GM23338 (cell line): Measurements from ENCODE around the gene GPRC5C. TPM values are rescaled to one million over a fixed set of nuclear protein-coding genes. Genes with fewer than 3 reads are reported as not detected.
A peak's percentile ranks its signal among the peaks of the same experiment; 100 is the strongest.

Experiments used
- ATAC-seq: fragments of 200-7000 bp; cut with Tn5 transposase; 3 replicates; pipeline ENCODE4 v1.9.1; 2020
- DNase-seq: peaks from one replicate; pipeline ENCODE4 v3.0.0-alpha.2; 2015; ENCODE audit warnings: low spot score
- H2AFZ ChIP-seq: fragments of 200-600 bp; sonication (generic); 2 replicates; pipeline ENCODE4 v1.8.0; 2016; ENCODE audit warnings: antibody characterized with exemption, mild to moderate bottlenecking, moderate library complexity
- H3F3A ChIP-seq: fragments of 200-600 bp; sonication (generic); replicated peaks from 2 replicates; pipeline ENCODE4 v1.8.0; 2017; ENCODE audit warnings: antibody characterized with exemption, mixed run types, low read depth
- H3K27ac ChIP-seq: fragments of 200-600 bp; sonication (generic); 2 replicates; pipeline ENCODE4 v1.6.1; 2016; ENCODE audit warnings: low read depth
- H3K27me3 ChIP-seq: fragments of 200-600 bp; sonication (generic); 2 replicates; pipeline ENCODE4 v1.8.0; 2016; ENCODE audit warnings: mild to moderate bottlenecking, mixed run types, moderate library complexity; ENCODE audit not compliant: insufficient read depth
- H3K36me3 ChIP-seq: fragments of 200-600 bp; sonication (generic); 2 replicates; pipeline ENCODE4 v1.8.0; 2016; ENCODE audit warnings: mild to moderate bottlenecking; ENCODE audit not compliant: insufficient read depth
- H3K4me1 ChIP-seq: fragments of 200-600 bp; sonication (generic); 2 replicates; pipeline ENCODE4 v1.8.0; 2016; ENCODE audit warnings: mild to moderate bottlenecking, moderate library complexity; ENCODE audit not compliant: insufficient read depth
- H3K4me2 ChIP-seq: fragments of 200-600 bp; sonication (generic); 2 replicates; pipeline ENCODE4 v1.7.1; 2017; ENCODE audit warnings: mixed run types
- H3K4me3 ChIP-seq: fragments of 200-600 bp; sonication (generic); 2 replicates; pipeline ENCODE4 v1.6.1; 2016; ENCODE audit warnings: mixed run types
- H3K79me2 ChIP-seq: fragments of 200-600 bp; sonication (generic); replicated peaks from 2 replicates; pipeline ENCODE4 v1.8.0; 2017; ENCODE audit warnings: mild to moderate bottlenecking; ENCODE audit not compliant: insufficient read depth
- H3K9me2 ChIP-seq: fragments of 200-600 bp; sonication (generic); 2 replicates; pipeline ENCODE4 v1.8.0; 2017; ENCODE audit not compliant: insufficient read depth
- H4K20me1 ChIP-seq: fragments of 200-600 bp; sonication (generic); replicated peaks from 2 replicates; pipeline ENCODE4 v1.8.0; 2017; ENCODE audit warnings: mild to moderate bottlenecking; ENCODE audit not compliant: insufficient read depth
- H3K27ac Mint-ChIP-seq: 2 replicates; pipeline ENCODE4 v1.8.0; 2020; ENCODE audit warnings: inconsistent platforms, mild to moderate bottlenecking, moderate library complexity, mixed read lengths
- H3K27me3 Mint-ChIP-seq: 3 replicates; pipeline ENCODE4 v1.8.0; 2022; ENCODE audit warnings: low read depth, mild to moderate bottlenecking, moderate library complexity, mixed read lengths, inconsistent platforms; ENCODE audit not compliant: insufficient read depth, poor library complexity
- H3K36me3 Mint-ChIP-seq: 3 replicates; pipeline ENCODE4 v1.8.0; 2021; ENCODE audit warnings: low read depth, mild to moderate bottlenecking, inconsistent platforms, moderate library complexity, mixed read lengths
- H3K4me1 Mint-ChIP-seq: 3 replicates; pipeline ENCODE4 v1.8.0; 2020; ENCODE audit warnings: mild to moderate bottlenecking, inconsistent platforms, mixed read lengths
- H3K4me3 Mint-ChIP-seq: 3 replicates; pipeline ENCODE4 v1.8.0; 2021; ENCODE audit warnings: moderate library complexity, mild to moderate bottlenecking, inconsistent platforms, mixed read lengths
- H3K9me3 Mint-ChIP-seq: 3 replicates; pipeline ENCODE4 v1.8.0; 2020; ENCODE audit warnings: moderate library complexity, mild to moderate bottlenecking, inconsistent platforms, mixed read lengths
- ETS1 ChIP-seq: IDR thresholded peaks from 2 replicates; pipeline ENCODE4 v1.6.1; 2016; ENCODE audit warnings: antibody characterized with exemption
- EZH2 ChIP-seq: fragments of 200-600 bp; sonication (generic); IDR thresholded peaks from one replicate; pipeline ENCODE4 v1.8.0; 2017; ENCODE audit warnings: antibody characterized with exemption, mild to moderate bottlenecking, low read depth; ENCODE audit not compliant: unreplicated experiment
- EZH2phosphoT487 ChIP-seq: fragments of 200-600 bp; sonication (generic); IDR thresholded peaks from one replicate; pipeline ENCODE4 v1.8.1; 2018; ENCODE audit warnings: antibody characterized with exemption; ENCODE audit not compliant: unreplicated experiment
- JUNB ChIP-seq: IDR thresholded peaks from one replicate; pipeline ENCODE4 v1.6.1; 2016; ENCODE audit warnings: antibody characterized with exemption; ENCODE audit not compliant: unreplicated experiment
- POLR2AphosphoS5 ChIP-seq: IDR thresholded peaks from 2 replicates; pipeline ENCODE4 v1.6.1; 2016; ENCODE audit warnings: antibody characterized with exemption, low read depth
- REST ChIP-seq: IDR thresholded peaks from one replicate; pipeline ENCODE4 v1.6.1; 2018; ENCODE audit warnings: antibody characterized with exemption; ENCODE audit not compliant: unreplicated experiment
- STAT1 ChIP-seq: IDR thresholded peaks from one replicate; pipeline ENCODE4 v1.6.1; 2016; ENCODE audit warnings: antibody characterized with exemption; ENCODE audit not compliant: unreplicated experiment
- ZNF331 ChIP-seq: fragments of 250-450 bp; sonication (Bioruptor Pico); IDR thresholded peaks from 2 replicates; pipeline ENCODE4 v1.5.0; 2020; ENCODE audit warnings: low read depth, mild to moderate bottlenecking, moderate library complexity
- ZNF462 ChIP-seq: fragments of 250-450 bp; sonication (Bioruptor Pico); IDR thresholded peaks from 2 replicates; pipeline ENCODE4 v1.5.0; 2020; ENCODE audit warnings: mild to moderate bottlenecking, moderate library complexity
- polyA plus RNA-seq: library from polyadenylated mRNA; unstranded; fragments of >200 nt; fragmentation: Nextera tagmentation; extraction: Ambion mirVana; gene quantifications from 2 replicates; pipeline ENCODE4 v1.2.1, GENCODE V29; 2016
- total RNA-seq: library from RNA; depleted of rRNA; stranded (reverse); fragments of >200 nt; shearing (Covaris generic); gene quantifications from 2 replicates; pipeline ENCODE4 v1.2.3, GENCODE V29; 2014

The GPRC5C gene
- total and polyA plus RNA-seq, 2 experiments from 2014 or later: 9.0 to 22.4 TPM

- peaks cover 30% of the 10 kb centered on the region for H3K4me1 Mint-ChIP-seq
- no peaks in the 10 kb centered on the region for H3K36me3 ChIP-seq
- TF ChIP-seq ZNF331 (CRISPR knock-in tag) (no peak), STAT1 (no peak), EZH2 (no peak), POLR2AphosphoS5 (no peak), ZNF462 (CRISPR knock-in tag) (no peak), ETS1 (no peak), EZH2phosphoT487 (no peak), REST (no peak), JUNB (no peak)
- H3K4me2 ChIP-seq: peak overlapping the region; percentile 40; the same call in 1 of the 2 replicates
- DNase-seq (no peak), ATAC-seq (no peak)
- H3K79me2 ChIP-seq: no peaks in the 10 kb centered on the region
- H3K4me3 ChIP-seq: no peak overlapping the region
- H3K9me2 ChIP-seq: no peaks in the 10 kb centered on the region
- no peaks in the 10 kb centered on the region for H3K27me3 ChIP-seq
- H3K27ac ChIP-seq: no peak overlapping the region
- no peak overlapping the region for H3K4me3 Mint-ChIP-seq
- no peaks in the 10 kb centered on the region for H3K9me3 Mint-ChIP-seq
- H3K4me1 ChIP-seq: peaks cover 17% of the 10 kb centered on the region
- H3K36me3 Mint-ChIP-seq: no peaks in the 10 kb centered on the region
- no peak overlapping the region for H3K27ac Mint-ChIP-seq
- 0 out of 2 replicates have a peak, but pooled peaks cover 3% of the 10 kb centered on the region for H3F3A ChIP-seq
- H4K20me1 ChIP-seq: no peaks in the 10 kb centered on the region
- 0 out of 2 replicates have a peak overlapping the region, but pooled peaks have one; percentile 76 for H2AFZ ChIP-seq
- peaks cover 18% of the 10 kb centered on the region for H3K27me3 Mint-ChIP-seq
These were observed 45.5 kb upstream of the GPRC5C start for GRCh38 chr17:74386386-74386785.
